SU-DHL-6 (cell line): Measurements from ENCODE around the gene TTN.

Experiments used
- H2AFZ ChIP-seq: fragments of 200-600 bp; sonication (generic); 2 replicates; pipeline ENCODE4 v1.6.1; 2014; ENCODE audit warnings: low read depth, mild to moderate bottlenecking, moderate library complexity, mixed read lengths, antibody characterized with exemption, low read length; ENCODE audit not compliant: severe bottlenecking
- H3F3A ChIP-seq: fragments of 200-600 bp; shearing (Covaris generic); 2 replicates; pipeline ENCODE4 v1.6.0; 2016; ENCODE audit warnings: antibody characterized with exemption, mild to moderate bottlenecking; ENCODE audit not compliant: insufficient read depth
- H3K27ac ChIP-seq: fragments of 200-600 bp; sonication (generic); 2 replicates; pipeline ENCODE4 v1.5.1; 2016; ENCODE audit warnings: low read depth, mild to moderate bottlenecking, low read length, moderate library complexity, mixed read lengths
- H3K27me3 ChIP-seq: fragments of 200-600 bp; sonication (generic), shearing (Covaris generic); 2 replicates; pipeline ENCODE4 v1.6.0; 2014; ENCODE audit warnings: mild to moderate bottlenecking, low read length
- H3K36me3 ChIP-seq: fragments of 200-600 bp; sonication (generic); 2 replicates; pipeline ENCODE4 v1.6.1; 2014; ENCODE audit warnings: mild to moderate bottlenecking, low read length, mixed read lengths
- H3K4me2 ChIP-seq: fragments of 300-600, 200-600 bp; shearing (Covaris generic), sonication (generic); 2 replicates; pipeline ENCODE4 v1.6.0; 2014; ENCODE audit warnings: low read length, low read depth, mild to moderate bottlenecking; ENCODE audit not compliant: poor library complexity, severe bottlenecking
- H3K4me3 ChIP-seq: fragments of 200-600 bp; sonication (generic); 2 replicates; pipeline ENCODE4 v1.5.1; 2014; ENCODE audit warnings: antibody characterized with exemption, low read length, mild to moderate bottlenecking, mixed read lengths; ENCODE audit not compliant: insufficient read depth, poor library complexity, severe bottlenecking
- H3K79me2 ChIP-seq: fragments of 200-600 bp; sonication (generic); 2 replicates; pipeline ENCODE4 v1.6.1; 2014; ENCODE audit warnings: mild to moderate bottlenecking, low read length, moderate library complexity; ENCODE audit not compliant: insufficient read depth
- H3K9ac ChIP-seq: fragments of 200-600 bp; sonication (generic); 2 replicates; pipeline ENCODE4 v1.7.0; 2014; ENCODE audit warnings: mild to moderate bottlenecking, low read length
- H3K9me2 ChIP-seq: fragments of 200-600 bp; sonication (generic); replicated peaks from 2 replicates; pipeline ENCODE4 v1.6.1; 2014; ENCODE audit warnings: low read length; ENCODE audit not compliant: insufficient read depth
- H3K9me3 ChIP-seq: fragments of 200-600 bp; sonication (generic); 2 replicates; pipeline ENCODE4 v1.6.1; 2014; ENCODE audit warnings: low read length, mixed read lengths; ENCODE audit not compliant: insufficient read depth
- H4K20me1 ChIP-seq: fragments of 200-600 bp; sonication (generic); 2 replicates; pipeline ENCODE4 v1.6.1; 2014; ENCODE audit warnings: low read depth, mild to moderate bottlenecking, antibody characterized with exemption, low read length, moderate library complexity, mixed read lengths
- CTCF ChIP-seq: fragments of 200-600 bp; sonication (generic); IDR thresholded peaks from one replicate; pipeline ENCODE4 v1.5.1; 2017; ENCODE audit warnings: antibody characterized with exemption, mild to moderate bottlenecking, low read length, moderate library complexity; ENCODE audit not compliant: insufficient read depth, poor library complexity, severe bottlenecking
- EZH2phosphoT487 ChIP-seq: fragments of 200-600 bp; sonication (generic), shearing (Covaris generic); conservative IDR thresholded peaks from 2 replicates; pipeline ENCODE4 v1.6.1; 2018; ENCODE audit warnings: mild to moderate bottlenecking, antibody characterized with exemption, low read length, moderate library complexity, mixed read lengths

Gene TTN

GRCh38 chr2:178843697-178844096 lies 36.5 kb upstream of the TTN start:
- H3K4me2 ChIP-seq, result no peak overlapping the region
- no peaks in the 10 kb centered on the region for H4K20me1 ChIP-seq
- no peaks in the 10 kb centered on the region for H3F3A ChIP-seq
- no peaks in the 10 kb centered on the region for H3K36me3 ChIP-seq
- H2AFZ ChIP-seq, result no peak overlapping the region
- no peak overlapping the region for H3K4me3 ChIP-seq
- H3K9me2 ChIP-seq, result no peaks in the 10 kb centered on the region
- no peaks in the 10 kb centered on the region for H3K9me3 ChIP-seq
- no peaks in the 10 kb centered on the region for H3K27me3 ChIP-seq
- H3K9ac ChIP-seq, result no peak overlapping the region
- no peaks in the 10 kb centered on the region for H3K79me2 ChIP-seq
- no peak for TF ChIP-seq CTCF
- no peak for TF ChIP-seq EZH2phosphoT487
- H3K27ac ChIP-seq, result no peak overlapping the region

GRCh38 chr2:178836807-178837206 lies 29.6 kb upstream of the TTN start:
- Histone ChIP-seq H3K9me3 (no peaks in the 10 kb centered on the region), H3K36me3 (no peaks in the 10 kb centered on the region), H3K4me2 (no peak overlapping the region), H3K4me3 (no peak overlapping the region), H3K27ac (no peak overlapping the region), H3F3A (no peaks in the 10 kb centered on the region), H3K9me2 (no peaks in the 10 kb centered on the region), H3K27me3 (no peaks in the 10 kb centered on the region), H4K20me1 (no peaks in the 10 kb centered on the region), H3K9ac (no peak overlapping the region), H3K79me2 (no peaks in the 10 kb centered on the region), H2AFZ (no peak overlapping the region)
- no peak for TF ChIP-seq EZH2phosphoT487
- TF ChIP-seq CTCF, result no peak

GRCh38 chr2:178834086-178834485 lies 26.9 kb upstream of the TTN start:
- H3K27ac ChIP-seq, result no peak overlapping the region
- TF ChIP-seq EZH2phosphoT487 (no peak), CTCF (no peak)
- no peaks in the 10 kb centered on the region for H3K27me3 ChIP-seq
- no peak overlapping the region for H3K9ac ChIP-seq
- no peaks in the 10 kb centered on the region for H3K79me2 ChIP-seq
- H3K9me2 ChIP-seq, result no peaks in the 10 kb centered on the region
- H3F3A ChIP-seq, result no peaks in the 10 kb centered on the region
- no peaks in the 10 kb centered on the region for H4K20me1 ChIP-seq
- no peak overlapping the region for H3K4me3 ChIP-seq
- H3K36me3 ChIP-seq, result no peaks in the 10 kb centered on the region
- no peak overlapping the region for H2AFZ ChIP-seq
- no peaks in the 10 kb centered on the region for H3K9me3 ChIP-seq
- no peak overlapping the region for H3K4me2 ChIP-seq
